HG03354 (cell line): ENCODE results near the gene ADGRL3.

ENCODE experiments used
- ATAC-seq: cut with Tn5 transposase; IDR thresholded peaks from one replicate; pipeline ENCODE4 v1.9.1; 2021; ENCODE audit warnings: mild to moderate bottlenecking; ENCODE audit not compliant: unreplicated experiment, poor library complexity, severe bottlenecking

Gene ADGRL3

GRCh38 chr4:61995717-61996340, 795.7 kb downstream of the ADGRL3 start:
- ATAC-seq: no peak

GRCh38 chr4:61996943-61997342, 796.8 kb downstream of the ADGRL3 start:
- no peak for ATAC-seq

- ATAC-seq: no peak
Observed at GRCh38 chr4:61997831-61998230, 797.7 kb downstream of the ADGRL3 start.

- ATAC-seq: no peak
Observed at GRCh38 chr4:62003695-62004094, 803.6 kb downstream of the ADGRL3 start.

GRCh38 chr4:62004881-62005280, 804.8 kb downstream of the ADGRL3 start:
- ATAC-seq: no peak

GRCh38 chr4:62006108-62006507, 806.0 kb downstream of the ADGRL3 start:
- ATAC-seq: no peak

- no peak for ATAC-seq
Observed at GRCh38 chr4:62015043-62015739, 815.1 kb downstream of the ADGRL3 start.

- no peak for ATAC-seq
Observed at GRCh38 chr4:62018537-62018936, 818.4 kb downstream of the ADGRL3 start.

GRCh38 chr4:62023633-62024032, 823.5 kb downstream of the ADGRL3 start:
- ATAC-seq: no peak

- no peak for ATAC-seq
Observed at GRCh38 chr4:62028745-62029144, 828.6 kb downstream of the ADGRL3 start.

- ATAC-seq: no peak
Observed at GRCh38 chr4:62030958-62031357, 830.8 kb downstream of the ADGRL3 start.

- ATAC-seq: no peak
Observed at GRCh38 chr4:62037571-62037970, 837.4 kb downstream of the ADGRL3 start.

GRCh38 chr4:62051332-62051731, 851.2 kb downstream of the ADGRL3 start:
- ATAC-seq: no peak

GRCh38 chr4:62053974-62054373, 853.8 kb downstream of the ADGRL3 start:
- ATAC-seq: no peak

GRCh38 chr4:62057031-62057430, 856.9 kb downstream of the ADGRL3 start:
- ATAC-seq: no peak

GRCh38 chr4:62058571-62058970, 858.4 kb downstream of the ADGRL3 start:
- no peak for ATAC-seq

GRCh38 chr4:62070291-62070852, 870.2 kb downstream of the ADGRL3 start:
- no peak for ATAC-seq

GRCh38 chr4:62075089-62075488, 875.0 kb downstream of the ADGRL3 start:
- no peak for ATAC-seq

GRCh38 chr4:62075521-62075920, 875.4 kb downstream of the ADGRL3 start:
- no peak for ATAC-seq

- no peak for ATAC-seq
Observed at GRCh38 chr4:62077406-62077805, 877.3 kb downstream of the ADGRL3 start.

GRCh38 chr4:62080431-62080830, 880.3 kb downstream of the ADGRL3 start:
- ATAC-seq: no peak
